HS-5 (cell line): Measurements from ENCODE around the gene TMPRSS11E.
"Not testable (repeated sequence)": the region's sequence is repeated elsewhere in the genome, so short reads cannot be mapped to it uniquely, and the experiment has no call there.

Source experiments
- DNase-seq: peaks from one replicate; pipeline ENCODE4 v3.0.0-alpha.2; 2012; ENCODE audit warnings: low read depth

Gene TMPRSS11E

DNA sequence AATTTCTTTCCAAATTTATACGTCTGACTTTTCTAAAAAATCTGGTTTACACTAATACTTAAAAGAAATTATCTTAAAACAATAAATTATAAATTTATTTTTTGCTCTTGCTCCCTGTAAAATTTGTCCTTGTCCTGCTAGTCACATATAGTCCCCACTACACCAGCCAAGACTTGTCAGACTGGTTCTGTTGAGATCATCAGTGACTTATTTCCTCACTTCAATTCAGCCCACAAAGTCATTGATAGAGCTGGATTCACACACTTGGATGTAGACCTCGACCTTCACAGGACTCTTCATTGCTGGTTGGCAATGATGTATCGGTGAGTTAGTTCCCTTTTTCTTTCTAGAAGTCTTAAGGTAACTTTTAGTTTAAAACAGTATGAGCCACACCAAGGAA lies at the start of gene TMPRSS11E:
Gene TMPRSS11E (plus strand): TSS at position 263 of the 400 bp plus-strand sequence. CDS start 50 bp downstream, at position 313.
- DNase-seq, result no peak

DNA sequence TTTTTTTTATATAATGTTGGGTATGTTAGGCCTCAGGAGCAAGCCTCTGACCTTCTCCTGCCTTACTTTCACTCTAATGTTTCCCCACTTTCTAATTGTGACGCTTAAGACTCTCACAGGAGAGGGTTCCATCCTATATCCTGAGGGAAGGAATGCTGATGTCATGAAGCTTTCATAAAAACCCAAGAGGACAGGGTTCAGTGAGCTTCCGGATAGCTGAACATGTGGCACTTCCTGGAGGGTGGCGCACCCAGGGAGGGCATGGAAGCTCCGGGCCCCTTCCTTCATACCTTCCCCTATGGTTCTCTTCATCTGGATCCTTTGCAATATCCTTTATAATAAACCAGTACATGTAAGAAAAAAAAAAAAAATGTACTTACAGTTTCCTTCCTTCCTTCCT lies 48.0 kb upstream of the TMPRSS11E start:
- no peak for DNase-seq

DNA sequence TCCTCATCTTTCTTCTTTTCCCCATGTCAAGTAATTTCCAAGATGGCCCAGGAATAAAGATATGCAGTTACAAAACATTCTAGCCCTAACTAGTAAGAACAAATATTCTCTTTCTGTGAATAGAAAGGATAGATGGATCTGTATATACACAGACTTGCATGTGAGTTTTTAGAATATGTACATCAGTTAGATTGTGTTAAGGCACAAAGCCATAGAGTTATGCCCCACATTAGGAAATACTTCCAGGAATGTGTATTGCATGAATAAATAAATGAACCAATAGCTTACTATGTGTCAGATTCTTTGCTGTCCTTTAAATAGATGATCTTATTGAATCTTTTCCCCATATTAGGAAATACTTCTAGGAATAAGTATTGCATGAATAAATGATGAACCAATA lies 46.0 kb upstream of the TMPRSS11E start:
- DNase-seq, result no peak

DNA sequence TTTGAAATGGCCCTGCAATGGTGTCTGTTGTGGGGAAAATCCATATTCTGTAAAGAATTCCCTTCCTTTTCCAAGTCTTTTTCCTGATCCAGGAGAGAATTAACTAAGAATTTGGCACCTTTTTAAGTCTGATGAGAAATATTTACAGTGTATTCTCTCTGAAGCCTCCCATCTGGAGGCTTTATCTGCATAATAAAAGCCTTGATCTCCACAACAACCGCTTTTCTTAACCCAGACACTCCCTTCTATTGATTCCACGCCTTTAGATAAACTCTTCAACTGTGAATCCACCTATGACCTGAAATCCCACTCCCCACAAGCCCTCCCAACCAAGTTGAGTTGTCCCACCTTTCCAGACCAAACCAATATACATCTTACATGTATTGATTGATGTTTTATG lies 43.1 kb upstream of the TMPRSS11E start:
- no peak for DNase-seq

- not testable (repeated sequence) for DNase-seq
Observed at GRCh38 chr4:68405718-68406478, 41.4 kb upstream of the TMPRSS11E start.

DNA sequence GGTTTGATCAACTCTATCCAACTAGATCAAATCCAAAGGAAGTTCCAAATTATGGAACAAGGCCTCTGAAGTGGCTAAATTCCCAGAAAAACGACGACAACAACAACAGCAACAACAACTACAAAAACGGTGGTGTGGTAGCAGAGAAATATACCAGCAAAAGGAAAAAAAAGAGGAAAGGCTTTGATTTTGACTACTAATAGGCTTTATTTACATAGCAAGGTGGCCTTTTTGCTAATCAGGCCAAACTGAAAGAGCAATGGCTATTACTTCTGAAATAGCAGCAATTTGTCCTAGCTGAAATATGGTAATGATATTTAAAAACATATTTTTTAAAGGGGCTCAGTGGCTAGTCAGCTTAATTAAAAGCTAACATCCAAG lies 40.8 kb upstream of the TMPRSS11E start:
- no peak for DNase-seq

- DNase-seq, result not testable (repeated sequence)
Observed at GRCh38 chr4:68407015-68407867, 40.0 kb upstream of the TMPRSS11E start.

DNA sequence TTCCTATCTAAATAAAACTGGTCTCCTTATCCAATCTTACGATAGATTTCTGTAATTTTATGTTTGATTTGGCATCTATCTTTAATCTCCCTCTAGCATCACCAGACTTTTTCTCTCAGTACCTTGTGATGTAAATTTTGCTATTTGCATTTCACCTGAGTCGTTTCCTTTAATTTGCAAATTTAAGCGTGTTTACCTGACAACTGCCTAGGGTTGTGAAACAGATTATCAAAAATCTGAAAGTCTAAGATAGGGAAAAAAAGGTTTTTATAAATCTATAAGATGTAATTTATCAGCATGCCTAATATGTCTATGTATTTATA lies 39.4 kb upstream of the TMPRSS11E start:
- DNase-seq, result no peak

- DNase-seq, result no peak
Observed at GRCh38 chr4:68410149-68410548, 37.1 kb upstream of the TMPRSS11E start.

DNA sequence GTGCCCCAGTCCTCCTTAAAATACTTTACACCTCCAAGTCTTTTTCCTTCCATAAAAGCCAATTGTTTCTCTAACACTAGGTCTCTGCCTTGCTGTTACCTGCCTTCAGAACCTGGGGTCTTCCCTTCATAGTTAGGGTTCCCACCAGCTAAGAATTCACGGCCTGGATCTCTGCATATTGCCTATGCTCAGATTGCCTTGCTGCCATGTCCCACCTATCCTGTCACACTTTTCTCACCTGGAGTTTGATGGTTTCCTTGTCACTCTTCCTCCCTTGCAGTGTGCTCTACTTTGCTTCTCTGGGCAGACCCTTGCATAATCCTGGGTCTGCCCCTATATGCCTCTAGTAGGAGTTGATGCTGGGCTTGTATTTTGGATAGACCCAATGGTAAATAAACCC lies 36.6 kb upstream of the TMPRSS11E start:
- no peak for DNase-seq

DNA sequence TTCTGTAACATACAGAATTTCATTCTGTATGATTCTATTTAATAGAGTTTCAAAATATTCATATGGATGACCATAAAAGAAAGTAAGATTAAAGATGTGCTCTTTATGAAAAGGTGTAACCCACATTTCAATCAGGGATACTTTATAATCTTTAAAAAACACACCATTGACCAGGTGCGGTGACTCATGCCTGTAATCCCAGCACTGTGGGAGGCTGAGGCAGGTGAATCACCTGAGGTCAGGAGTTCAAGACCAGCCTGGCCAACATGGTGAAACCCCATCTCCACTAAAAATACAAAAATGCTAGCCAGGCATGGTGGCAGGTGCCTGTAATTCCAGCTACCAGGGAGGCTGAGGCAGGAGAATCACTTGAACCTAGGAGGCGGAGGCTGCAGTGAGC lies 35.2 kb upstream of the TMPRSS11E start:
- DNase-seq, result not testable (repeated sequence)

DNA sequence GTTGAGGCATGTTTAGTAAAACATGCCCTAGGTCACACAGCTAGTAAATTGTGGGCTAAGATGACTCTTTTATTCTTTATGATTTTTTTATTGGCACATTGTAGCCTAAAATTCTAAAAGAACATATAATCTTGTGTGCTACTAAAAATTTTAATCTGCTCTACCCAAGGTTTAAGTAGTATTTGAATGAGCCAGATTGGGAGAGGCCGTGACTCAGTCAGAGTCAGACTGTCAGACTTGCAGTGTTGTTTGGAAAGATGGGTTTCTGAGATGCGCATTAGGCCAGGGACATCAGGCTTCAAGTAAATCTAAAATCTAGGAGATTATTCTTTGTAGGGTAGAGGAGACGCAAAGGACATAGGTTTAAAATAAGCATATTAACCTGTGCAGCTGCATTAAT lies 30.7 kb upstream of the TMPRSS11E start:
- no peak for DNase-seq

- no peak for DNase-seq
Observed at GRCh38 chr4:68426516-68426915, 20.7 kb upstream of the TMPRSS11E start.

DNA sequence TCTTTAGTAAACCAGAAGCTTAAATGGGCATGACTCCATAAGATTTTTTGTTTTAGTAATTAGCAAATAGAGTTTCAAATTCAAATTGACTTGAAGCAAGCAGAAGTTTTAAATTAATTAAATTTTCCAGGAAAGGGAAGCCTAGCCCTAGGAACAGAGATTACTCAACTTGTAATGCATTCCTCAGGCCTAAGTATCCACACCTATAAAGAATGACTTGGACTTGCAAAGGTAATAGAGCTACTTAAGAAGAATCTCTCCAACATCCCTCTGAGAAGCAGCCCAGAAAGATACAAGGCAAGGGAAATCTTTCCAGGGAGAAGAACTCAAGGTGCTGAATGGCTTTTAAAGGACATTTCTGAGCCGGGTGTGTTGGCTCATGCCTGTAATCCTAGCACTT lies 16.9 kb upstream of the TMPRSS11E start:
- DNase-seq, result no peak

DNA sequence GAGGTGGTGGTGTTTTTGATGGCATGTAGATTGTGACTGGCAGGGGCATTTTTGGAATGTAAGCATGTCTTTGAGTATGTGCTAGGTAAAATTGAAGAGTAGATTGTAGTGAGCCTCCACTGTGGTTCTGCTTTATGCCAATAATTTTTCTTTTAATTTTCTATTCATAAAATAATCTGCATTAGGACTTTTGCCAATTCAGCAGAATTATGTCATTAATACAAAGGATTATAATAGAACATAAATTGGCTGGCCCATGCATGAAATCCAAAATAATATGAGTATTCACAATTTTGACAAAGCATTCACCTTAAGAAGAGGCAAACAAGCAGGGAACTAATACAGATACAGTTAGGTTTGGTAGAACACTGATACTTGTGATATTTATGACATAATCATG lies 14.9 kb upstream of the TMPRSS11E start:
- no peak for DNase-seq

DNA sequence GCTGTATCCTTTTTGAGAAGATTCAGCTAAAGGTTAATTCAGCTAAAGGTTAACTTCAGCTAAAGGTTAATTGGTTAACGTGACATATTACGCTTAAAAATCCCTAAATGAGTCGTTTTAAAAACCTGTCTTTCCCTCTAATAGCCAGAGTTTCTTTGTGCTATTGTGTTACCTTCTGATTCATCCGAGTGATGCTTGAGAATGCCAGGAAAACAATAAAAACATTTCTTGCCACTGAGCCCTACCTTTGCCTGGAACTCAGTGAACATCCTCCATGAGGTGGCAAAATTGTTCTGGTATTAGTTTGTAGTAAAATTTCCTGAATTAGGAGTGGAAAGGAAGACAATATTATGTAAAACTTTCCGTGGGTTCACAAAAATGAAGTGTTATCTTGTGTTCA lies 13.7 kb upstream of the TMPRSS11E start:
- DNase-seq, result no peak

DNA sequence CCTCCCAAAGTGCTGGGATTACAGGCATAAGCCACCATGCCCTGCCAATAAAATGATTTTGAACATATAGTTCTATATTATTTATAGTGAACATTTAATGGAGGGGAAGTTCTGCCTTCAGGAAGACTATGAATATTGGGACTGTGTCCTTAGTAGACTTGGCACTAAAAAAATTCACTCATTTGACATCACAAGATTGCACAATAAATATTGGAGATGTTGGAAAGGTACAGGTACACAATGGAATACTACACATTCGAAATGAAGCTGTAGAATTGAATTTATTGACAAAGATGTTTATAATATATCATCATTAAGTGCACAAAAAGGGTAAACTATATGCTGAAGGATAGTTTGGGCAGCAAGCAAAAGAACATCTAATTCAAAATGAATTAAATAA lies 13.0 kb upstream of the TMPRSS11E start:
- no peak for DNase-seq

DNA sequence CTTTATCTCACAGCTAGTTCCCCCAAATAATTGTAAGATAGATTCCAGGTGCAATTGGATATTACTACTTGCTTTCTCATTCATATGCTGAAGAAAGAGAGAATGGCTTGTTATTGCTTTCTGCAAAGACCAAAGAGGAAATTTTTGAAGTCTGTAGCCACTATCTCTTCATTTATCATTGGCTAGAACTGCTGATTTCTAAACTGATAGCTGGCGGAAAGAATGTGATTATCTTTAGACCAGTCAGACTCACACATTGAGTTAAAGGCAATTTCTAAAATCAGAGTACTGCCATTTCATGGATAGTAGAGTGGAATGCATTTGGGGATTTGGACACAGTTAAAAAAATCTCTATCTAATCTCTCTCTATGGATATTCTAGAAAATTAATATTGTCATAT lies 12.4 kb upstream of the TMPRSS11E start:
- no peak for DNase-seq

DNA sequence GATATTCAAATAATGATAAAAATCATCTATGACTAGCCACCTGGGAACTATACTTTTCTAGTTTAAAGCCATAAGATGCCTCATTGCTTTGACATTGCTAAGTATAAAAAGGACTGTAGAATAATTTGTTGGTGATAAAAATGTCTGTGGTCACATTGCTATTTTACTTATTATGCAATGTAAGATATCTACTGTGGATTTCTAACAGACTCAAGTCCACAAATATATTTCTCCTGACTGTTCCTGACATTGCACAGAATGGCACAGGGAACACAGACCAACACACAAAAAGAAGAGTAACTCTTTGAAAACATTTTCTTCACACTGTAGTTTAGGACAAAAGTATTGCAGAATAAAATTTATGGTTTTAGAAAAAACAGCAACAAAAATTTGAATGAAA lies 2.2 kb upstream of the TMPRSS11E start:
- DNase-seq, result no peak

DNA sequence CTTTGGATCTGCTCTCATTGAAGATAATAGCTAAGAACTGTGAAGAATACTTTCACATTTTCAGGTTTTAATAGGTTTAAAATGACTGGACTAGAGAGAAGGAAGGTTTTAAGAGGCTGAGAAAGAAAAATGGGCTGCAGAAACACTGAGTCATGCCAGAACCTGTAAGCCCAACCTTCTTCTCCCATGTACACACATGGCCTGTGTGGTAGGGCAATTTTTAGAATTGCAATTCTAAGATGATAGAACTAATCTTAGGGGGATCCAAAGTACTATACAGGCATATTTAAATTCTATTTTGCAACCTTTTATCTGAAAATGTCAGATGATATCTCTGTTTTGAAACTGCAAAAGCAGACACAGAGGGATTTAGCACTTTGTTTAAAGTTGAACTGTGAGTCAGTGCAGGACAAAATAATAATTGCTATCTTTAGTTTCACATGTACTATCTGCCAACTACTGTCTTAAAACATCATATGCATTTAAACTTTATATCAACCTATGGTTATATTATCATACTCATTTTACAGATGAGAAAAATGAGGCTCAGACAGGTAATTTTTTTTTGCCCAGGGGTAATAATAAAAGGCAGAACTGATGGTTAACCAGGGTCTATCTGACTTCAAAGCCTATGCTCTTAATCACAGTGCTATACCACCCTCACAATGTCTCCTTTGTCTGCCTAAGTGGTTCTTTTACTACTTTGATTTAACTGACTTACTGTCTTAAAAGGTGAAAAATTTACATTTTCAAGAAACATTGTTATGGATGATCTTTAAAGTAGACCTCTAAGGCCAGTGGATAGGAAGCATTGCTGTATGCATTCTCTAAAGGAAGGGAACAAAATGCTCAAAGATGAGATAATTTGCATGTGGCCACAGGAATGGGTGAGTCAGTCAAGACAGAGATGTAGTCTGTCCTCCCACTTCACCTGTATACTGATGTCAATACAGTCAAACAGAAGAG lies 4.3 kb downstream of the TMPRSS11E start:
- no peak for DNase-seq

DNA sequence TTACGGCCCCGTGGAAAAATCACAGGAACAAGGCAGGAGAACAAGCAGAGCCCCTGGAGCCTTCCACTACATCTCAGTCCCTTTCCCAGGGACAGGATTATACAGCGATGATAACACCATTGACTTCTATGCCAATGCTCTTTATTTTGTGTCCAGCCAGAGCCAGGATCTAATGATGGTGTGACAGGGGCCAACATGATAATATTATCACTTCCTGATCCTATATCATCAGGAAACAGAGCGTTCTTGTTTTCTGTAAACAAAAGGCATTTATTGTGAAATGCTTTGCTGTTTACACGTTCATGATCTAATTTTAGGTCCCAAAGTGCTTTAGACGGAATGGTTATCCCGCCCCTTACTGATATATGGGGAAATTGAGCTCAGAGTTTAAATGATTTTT lies 12.8 kb downstream of the TMPRSS11E start:
- no peak for DNase-seq

- DNase-seq, result no peak
Observed at GRCh38 chr4:68461790-68462189, 14.5 kb downstream of the TMPRSS11E start.
